ENCODE data around the gene PRSS1. TPM values are rescaled to one million over a fixed set of nuclear protein-coding genes. Genes with fewer than 3 reads are reported as not detected.
"Not testable (repeated sequence)": the region's sequence is repeated elsewhere in the genome, so short reads cannot be mapped to it uniquely, and the experiment has no call there.

PRSS1 gene
- total and polyA plus RNA-seq, 2 experiments from 2014 or later, result not detected

DNA sequence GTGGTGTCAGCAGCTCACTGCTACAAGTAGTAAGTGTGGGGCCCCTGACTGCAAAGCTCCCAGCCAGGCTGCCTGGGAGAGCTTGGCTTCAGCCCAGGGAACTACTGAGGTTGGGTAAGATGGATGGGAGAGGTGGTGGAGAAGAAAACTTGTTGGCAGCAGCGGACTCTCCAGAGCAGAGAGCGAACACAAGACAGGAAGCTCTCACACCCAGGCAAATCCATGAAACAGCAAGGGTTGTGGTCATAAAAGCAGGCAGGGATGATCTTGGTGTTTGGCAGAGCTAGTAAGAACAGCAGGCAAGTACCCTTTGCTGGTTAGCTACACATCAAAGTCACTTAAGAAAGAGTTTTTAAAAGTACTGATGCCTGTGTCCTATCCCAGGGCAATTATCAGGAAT lies 12.3 kb downstream of the PRSS1 start:
- not testable (repeated sequence) for H3F3A ChIP-seq (replicated peaks; ENCODE audit: low read depth); H3K27me3 ChIP-seq (ENCODE audit: insufficient read depth); H3K4me2 ChIP-seq; H3K4me3 ChIP-seq; H3K9me2 ChIP-seq (ENCODE audit: insufficient read depth); DNase-seq (ENCODE audit: low spot score); H2AFZ ChIP-seq; H3K4me3 Mint-ChIP-seq; ATAC-seq; H3K4me1 ChIP-seq (ENCODE audit: insufficient read depth); H3K27ac ChIP-seq (ENCODE audit: low read depth); H4K20me1 ChIP-seq (replicated peaks; ENCODE audit: insufficient read depth); H3K27ac Mint-ChIP-seq; H3K79me2 ChIP-seq (replicated peaks; ENCODE audit: insufficient read depth); H3K27me3 Mint-ChIP-seq (ENCODE audit: insufficient read depth, low read depth, poor library complexity); H3K36me3 ChIP-seq (ENCODE audit: insufficient read depth); H3K9me3 Mint-ChIP-seq; H3K36me3 Mint-ChIP-seq (ENCODE audit: low read depth); H3K4me1 Mint-ChIP-seq

GRCh38 chr7:142762104-142762503 lies 12.8 kb downstream of the PRSS1 start:
- Histone ChIP-seq H3K9me2 (ENCODE audit: insufficient read depth) (no peaks in the 10 kb centered on the region), H3K4me2 (no peak overlapping the region), H3F3A (replicated peaks; ENCODE audit: low read depth) (no peaks in the 10 kb centered on the region), H3K4me3 (no peak overlapping the region), H2AFZ (no peak overlapping the region), H3K36me3 (ENCODE audit: insufficient read depth) (no peaks in the 10 kb centered on the region), H3K79me2 (replicated peaks; ENCODE audit: insufficient read depth) (no peaks in the 10 kb centered on the region), H4K20me1 (replicated peaks; ENCODE audit: insufficient read depth) (no peaks in the 10 kb centered on the region), H3K27me3 (ENCODE audit: insufficient read depth) (no peaks in the 10 kb centered on the region), H3K4me1 (ENCODE audit: insufficient read depth) (no peaks in the 10 kb centered on the region), H3K27ac (ENCODE audit: low read depth) (no peak overlapping the region)
- H3K9me3 Mint-ChIP-seq, result no peaks in the 10 kb centered on the region; the same call in 2 of the 3 replicates
- TF ChIP-seq POLR2AphosphoS5 (IDR thresholded peaks at IDR 0.05; ENCODE audit: low read depth) (no peak), JUNB (IDR thresholded peaks at IDR 0.05; ENCODE audit: unreplicated experiment) (no peak), REST (IDR thresholded peaks at IDR 0.05; ENCODE audit: unreplicated experiment) (no peak), ZNF462 (CRISPR knock-in tag; IDR thresholded peaks at IDR 0.05) (no peak)
- H3K4me3 Mint-ChIP-seq, result no peak overlapping the region; the same call in 2 of the 3 replicates
- no peaks in the 10 kb centered on the region for H3K36me3 Mint-ChIP-seq (ENCODE audit: low read depth)
- DNase-seq (ENCODE audit: low spot score), result no peak
- H3K27ac Mint-ChIP-seq, result no peak overlapping the region
- H3K4me1 Mint-ChIP-seq, result peaks cover 2% of the 10 kb centered on the region
- peaks cover 7% of the 10 kb centered on the region for H3K27me3 Mint-ChIP-seq (ENCODE audit: insufficient read depth, low read depth, poor library complexity)
- no peak for ATAC-seq

Measured in GM23338 (cell line).